Mononuclear cell (primary cell): ENCODE data around the gene LARP7. TPM values are rescaled to one million over a fixed set of nuclear protein-coding genes. Genes with fewer than 3 reads are reported as not detected.
"Not testable (repeated sequence)": the region's sequence is repeated elsewhere in the genome, so short reads cannot be mapped to it uniquely, and the experiment has no call there.

ENCODE experiments used
- H3K27me3 ChIP-seq: 2 replicates; pipeline ENCODE4 v1.6.0; 2011; ENCODE audit warnings: low read length, control low read depth; ENCODE audit not compliant: insufficient read depth
- H3K4me1 ChIP-seq: 2 replicates; pipeline ENCODE4 v1.5.1; 2011; ENCODE audit warnings: mild to moderate bottlenecking, low read length, control low read depth; ENCODE audit not compliant: insufficient read depth
- H3K4me3 ChIP-seq: 2 replicates; pipeline ENCODE4 v1.5.1; 2011; ENCODE audit warnings: mild to moderate bottlenecking, low read length, moderate library complexity
- H3K9me3 ChIP-seq: 2 replicates; pipeline ENCODE4 v1.5.1; 2011; ENCODE audit warnings: low read depth, mild to moderate bottlenecking, control low read depth, low read length
- total RNA-seq: library from RNA; depleted of rRNA; stranded (reverse); fragments of >200 nt; gene quantifications from one replicate; pipeline ENCODE4 v1.2.3, GENCODE V29; 2012

Gene LARP7
- total RNA-seq, 1 donor: 32.3 TPM

DNA sequence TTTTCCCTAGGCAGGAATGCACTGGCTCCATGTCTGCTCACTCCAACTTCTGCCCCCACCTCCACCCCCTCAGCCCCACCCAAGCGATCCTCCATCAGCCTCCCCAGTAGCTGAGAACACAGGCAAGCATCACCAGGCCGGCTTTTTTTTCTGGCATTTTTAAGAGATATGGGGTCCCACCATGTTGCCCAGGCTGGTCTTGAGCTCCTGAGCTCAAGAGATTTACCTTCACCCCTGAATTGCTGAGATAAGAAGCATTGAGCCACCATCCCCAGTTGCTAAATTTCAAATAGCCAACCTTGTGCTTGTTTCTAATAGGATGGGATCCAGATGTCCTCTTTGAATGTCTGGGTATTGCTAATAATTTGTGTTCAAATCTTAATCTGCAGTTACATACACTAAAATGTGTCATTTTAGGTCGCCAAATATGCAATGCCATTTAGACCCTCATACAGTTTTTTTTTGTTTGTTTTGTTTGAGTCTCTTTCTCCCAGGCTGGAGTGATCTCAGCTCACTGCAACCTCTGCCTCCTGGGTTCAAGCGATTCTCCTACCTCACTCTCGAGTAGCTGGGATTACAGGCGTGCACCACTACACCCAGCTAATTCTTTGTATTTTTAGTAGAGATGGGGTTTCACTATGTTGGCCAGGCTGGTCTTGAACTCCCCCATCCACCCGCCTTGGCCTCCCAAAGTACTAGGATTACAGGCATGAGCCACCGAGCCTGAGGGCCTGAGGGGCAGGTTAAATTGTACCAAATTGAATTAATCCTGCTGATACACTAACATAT, 8.8 kb downstream of the LARP7 start:
- H3K4me1 ChIP-seq: peaks cover 13% of the 10 kb centered on the region
- no peaks in the 10 kb centered on the region for H3K27me3 ChIP-seq
- no peaks in the 10 kb centered on the region for H3K9me3 ChIP-seq
- no peak overlapping the region for H3K4me3 ChIP-seq

DNA sequence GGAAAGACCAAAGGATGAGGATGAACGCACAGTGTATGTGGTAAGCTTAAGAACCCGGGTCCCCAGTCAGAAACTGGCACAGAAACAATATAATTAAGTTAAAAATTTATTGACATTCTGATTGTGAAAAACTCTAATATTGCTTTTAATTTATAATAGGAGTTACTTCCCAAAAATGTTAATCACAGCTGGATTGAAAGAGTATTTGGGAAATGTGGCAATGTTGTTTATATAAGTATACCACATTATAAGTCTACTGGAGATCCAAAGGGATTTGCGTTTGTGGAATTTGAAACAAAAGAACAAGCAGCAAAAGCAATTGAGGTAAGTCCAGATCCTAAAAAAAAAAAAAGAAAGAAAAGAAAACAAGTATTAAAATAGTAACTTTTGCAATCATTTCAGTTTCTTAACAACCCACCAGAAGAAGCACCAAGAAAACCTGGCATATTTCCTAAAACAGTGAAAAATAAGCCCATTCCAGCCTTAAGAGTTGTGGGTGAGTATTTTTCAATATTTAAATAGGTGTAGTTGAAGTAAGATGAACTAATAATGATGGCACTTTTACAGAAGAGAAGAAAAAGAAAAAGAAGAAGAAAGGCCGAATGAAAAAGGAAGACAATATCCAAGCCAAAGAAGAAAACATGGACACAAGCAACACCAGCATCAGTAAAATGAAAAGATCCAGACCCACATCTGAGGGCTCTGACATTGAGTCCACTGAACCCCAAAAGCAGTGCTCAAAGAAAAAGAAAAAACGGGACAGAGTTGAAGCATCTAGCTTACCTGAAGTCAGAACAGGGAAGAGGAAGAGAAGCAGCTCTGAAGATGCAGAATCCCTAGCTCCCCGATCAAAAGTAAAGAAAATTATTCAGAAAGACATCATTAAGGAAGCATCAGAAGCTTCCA, 9.9 kb downstream of the LARP7 start:
- Histone ChIP-seq H3K27me3 (no peaks in the 10 kb centered on the region), H3K4me3 (no peak overlapping the region), H3K4me1 (peaks cover 9% of the 10 kb centered on the region), H3K9me3 (no peaks in the 10 kb centered on the region)

DNA sequence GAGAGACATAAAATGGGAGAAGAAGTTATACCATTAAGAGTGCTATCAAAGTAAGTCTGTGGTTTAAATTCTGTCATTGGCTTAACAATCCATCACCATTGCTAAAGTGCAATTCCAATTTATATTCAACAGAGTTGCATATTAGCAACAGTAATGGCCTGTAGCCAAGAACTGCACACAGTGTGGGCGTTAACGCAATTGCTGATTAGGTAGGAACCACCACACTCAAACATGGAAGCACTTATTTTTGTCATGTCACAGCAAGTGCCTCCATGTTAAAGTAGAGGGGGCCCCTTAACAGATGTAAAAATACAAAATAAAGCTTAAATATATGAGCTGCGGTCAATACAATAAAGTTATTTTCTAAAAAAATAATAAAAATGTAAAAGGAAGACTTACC, 10.8 kb downstream of the LARP7 start:
- no peaks in the 10 kb centered on the region for H3K27me3 ChIP-seq
- H3K4me3 ChIP-seq: no peak overlapping the region
- H3K9me3 ChIP-seq: no peaks in the 10 kb centered on the region
- peaks cover 5% of the 10 kb centered on the region for H3K4me1 ChIP-seq

DNA sequence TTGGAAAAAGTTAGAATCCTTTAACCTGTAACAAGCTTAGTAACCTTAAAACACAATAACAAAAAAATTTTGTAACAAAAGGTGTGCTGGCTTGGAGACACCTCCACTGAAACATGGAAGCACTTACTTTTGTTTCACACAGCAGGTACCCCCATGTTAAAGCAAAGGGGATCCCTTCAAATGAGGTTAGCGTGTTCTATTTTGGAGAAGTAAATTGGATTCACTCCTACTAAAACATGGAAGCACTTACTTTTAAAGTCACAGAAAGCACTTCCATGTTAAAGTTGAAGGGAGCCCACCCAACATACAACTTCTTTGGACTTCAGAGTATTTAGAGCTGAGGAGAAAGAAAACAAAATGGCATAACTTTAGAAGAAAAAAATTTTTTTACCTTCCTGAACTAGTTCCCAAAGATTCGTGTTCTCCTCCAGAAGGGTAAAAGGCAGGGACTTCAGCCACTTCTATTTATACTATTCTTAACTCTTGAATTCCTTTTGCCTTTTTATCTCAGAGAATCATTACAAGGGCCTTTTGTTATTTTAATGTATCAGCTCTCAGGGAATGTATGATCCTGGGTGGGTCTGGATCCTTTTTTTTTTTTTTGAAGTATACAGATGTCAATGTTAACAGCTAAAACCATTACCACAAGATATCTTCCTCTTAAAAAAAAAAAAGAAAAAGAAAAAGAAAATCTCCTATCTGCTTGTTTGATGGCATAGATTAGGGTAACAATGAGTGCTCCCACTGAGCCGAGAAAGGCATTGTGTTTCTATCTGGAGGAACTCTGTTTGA, 11.5 kb downstream of the LARP7 start:
- Histone ChIP-seq H3K9me3 (no peaks in the 10 kb centered on the region), H3K4me3 (no peak overlapping the region), H3K4me1 (peaks cover under 1% of the 10 kb centered on the region), H3K27me3 (no peaks in the 10 kb centered on the region)

DNA sequence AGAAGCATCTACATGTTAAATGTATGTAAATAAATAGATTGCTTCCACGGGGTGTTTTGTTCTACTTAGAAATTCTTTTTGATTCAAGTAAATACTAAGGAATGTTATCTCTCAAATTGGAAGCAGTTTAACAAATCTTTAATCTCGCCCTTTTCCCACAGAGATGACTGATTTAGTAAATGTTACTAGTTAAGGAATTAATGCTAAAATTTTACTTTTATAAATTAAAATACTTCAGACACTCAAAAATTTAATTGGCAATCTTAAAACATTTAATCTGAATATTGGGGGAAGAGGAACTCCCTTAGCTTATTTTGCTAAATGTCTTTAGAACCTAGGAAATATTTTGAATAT, 12.1 kb downstream of the LARP7 start:
- no peaks in the 10 kb centered on the region for H3K27me3 ChIP-seq
- H3K9me3 ChIP-seq: no peaks in the 10 kb centered on the region
- H3K4me3 ChIP-seq: no peak overlapping the region
- H3K4me1 ChIP-seq: no peaks in the 10 kb centered on the region

DNA sequence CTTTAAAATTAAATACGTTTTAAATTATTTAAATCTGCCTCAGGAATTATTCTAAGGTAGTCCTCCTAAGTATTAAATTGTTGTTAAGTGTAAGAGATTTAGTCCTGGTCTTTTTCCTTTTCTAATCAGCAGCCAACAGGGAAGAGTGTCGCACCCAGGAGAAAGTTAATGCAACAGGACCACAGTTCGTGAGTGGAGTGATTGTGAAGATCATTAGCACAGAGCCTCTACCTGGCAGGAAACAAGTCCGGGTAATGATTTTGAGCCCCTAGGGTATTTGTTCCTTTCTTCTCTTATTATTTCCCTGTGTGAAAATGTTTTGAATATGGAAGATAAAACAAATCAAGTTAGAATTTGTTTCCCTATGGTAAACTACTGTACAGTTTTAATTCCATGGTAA, 13.4 kb downstream of the LARP7 start:
- Histone ChIP-seq H3K4me3 (no peak overlapping the region), H3K9me3 (no peaks in the 10 kb centered on the region), H3K27me3 (no peaks in the 10 kb centered on the region), H3K4me1 (no peaks in the 10 kb centered on the region)

DNA sequence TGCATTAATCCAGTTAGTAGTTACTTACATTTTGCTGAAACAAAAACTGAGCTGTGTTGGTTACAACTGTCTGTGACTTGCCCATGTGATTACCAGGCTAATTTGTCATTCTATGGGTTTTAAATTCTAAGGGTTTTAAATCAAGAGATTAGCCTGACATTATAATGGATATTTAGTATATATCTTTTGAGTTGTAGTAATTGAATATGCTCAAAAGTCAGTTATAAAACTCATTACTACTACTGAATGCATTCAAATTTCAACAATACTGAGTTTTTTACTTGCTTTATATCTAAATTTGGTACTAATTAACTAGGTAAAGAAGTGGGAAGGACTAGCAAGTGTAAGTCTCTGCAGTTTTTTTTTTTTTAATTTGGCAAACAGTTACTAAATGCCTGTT, 14.7 kb downstream of the LARP7 start:
- H3K4me3 ChIP-seq: no peak overlapping the region
- H3K4me1 ChIP-seq: no peaks in the 10 kb centered on the region
- H3K27me3 ChIP-seq: no peaks in the 10 kb centered on the region
- no peaks in the 10 kb centered on the region for H3K9me3 ChIP-seq

DNA sequence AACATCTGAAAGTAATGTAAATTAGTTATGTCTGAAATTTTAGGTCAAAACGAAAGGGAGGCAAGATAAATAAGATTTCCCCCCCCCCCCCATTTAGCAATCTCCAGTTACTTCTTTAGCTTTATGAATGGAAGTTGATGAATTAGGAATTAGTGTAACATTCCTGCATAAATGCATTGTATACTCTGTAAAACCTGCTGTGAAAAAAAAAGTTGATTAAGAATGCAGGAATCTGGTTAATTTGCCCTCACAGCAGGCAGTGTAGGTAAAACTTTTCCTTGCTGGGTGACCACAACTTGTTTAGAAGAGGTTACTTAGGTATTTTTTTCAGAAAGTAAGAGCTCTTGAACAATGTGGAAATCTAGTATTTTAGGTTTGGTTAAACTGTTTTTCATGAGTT, 15.3 kb downstream of the LARP7 start:
- Histone ChIP-seq H3K27me3 (no peaks in the 10 kb centered on the region), H3K9me3 (no peaks in the 10 kb centered on the region), H3K4me1 (no peaks in the 10 kb centered on the region), H3K4me3 (no peak overlapping the region)

DNA sequence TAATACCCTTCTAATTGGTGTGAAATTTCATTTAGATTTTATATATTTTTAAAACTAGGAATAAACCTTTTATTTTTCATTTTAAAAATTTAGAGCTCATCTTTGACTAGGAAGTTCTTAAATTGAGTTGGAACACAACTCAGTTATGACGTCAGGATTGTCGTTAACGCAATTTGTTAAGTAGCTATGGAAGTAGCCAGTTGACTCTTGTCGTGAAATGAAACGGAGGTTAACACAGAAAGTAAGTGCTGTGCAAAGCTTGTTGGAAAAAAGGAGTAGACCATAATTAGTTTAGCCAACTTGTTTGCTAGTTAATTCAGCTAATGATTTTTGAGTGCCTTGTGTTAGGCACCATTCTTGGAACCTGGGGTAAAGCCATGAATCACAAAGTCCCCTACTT, 18.3 kb downstream of the LARP7 start:
- Histone ChIP-seq H3K4me1 (no peaks in the 10 kb centered on the region), H3K4me3 (no peak overlapping the region), H3K9me3 (no peaks in the 10 kb centered on the region), H3K27me3 (no peaks in the 10 kb centered on the region)

DNA sequence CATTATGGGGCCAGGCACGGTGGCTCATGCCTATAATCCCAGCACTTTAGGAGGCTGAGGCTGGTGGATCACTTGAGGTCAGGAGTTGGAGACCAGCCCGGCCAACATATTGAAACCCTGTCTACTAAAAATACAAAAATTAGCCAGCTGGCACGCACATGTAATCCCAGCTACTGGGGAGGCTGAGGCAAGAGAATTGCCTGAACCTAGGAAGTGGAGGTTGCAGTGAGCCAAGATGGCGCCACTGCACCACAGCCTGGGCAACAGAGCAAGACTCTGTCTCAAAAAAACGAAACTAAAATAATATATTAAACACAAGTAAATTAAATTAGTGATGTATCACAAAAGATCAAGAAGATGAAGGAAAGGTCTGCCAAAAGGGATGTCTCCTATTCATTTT, 19.2 kb downstream of the LARP7 start:
- not testable (repeated sequence) for H3K27me3 ChIP-seq, H3K4me3 ChIP-seq, H3K4me1 ChIP-seq, H3K9me3 ChIP-seq

DNA sequence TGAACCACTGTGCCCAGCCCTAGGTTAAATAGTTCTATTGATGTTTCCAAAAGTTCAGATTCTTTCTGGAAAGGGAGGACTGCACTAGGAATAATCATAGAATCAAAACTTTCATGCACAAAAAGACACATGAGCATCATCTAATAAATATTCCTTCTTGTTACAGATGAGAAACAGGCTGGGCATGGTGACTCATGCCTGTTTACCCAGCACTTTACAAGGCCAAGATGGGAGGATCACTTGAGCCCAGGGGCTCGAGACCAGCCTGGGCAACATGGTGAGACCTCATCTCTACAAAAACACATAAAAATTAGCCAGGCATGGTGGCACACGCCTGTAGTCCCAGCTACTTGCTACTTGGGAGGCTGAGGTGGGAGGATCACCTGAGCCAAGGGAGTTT, 27.7 kb downstream of the LARP7 start:
- Histone ChIP-seq H3K9me3 (no peaks in the 10 kb centered on the region), H3K27me3 (no peaks in the 10 kb centered on the region), H3K4me1 (no peaks in the 10 kb centered on the region), H3K4me3 (no peak overlapping the region)

DNA sequence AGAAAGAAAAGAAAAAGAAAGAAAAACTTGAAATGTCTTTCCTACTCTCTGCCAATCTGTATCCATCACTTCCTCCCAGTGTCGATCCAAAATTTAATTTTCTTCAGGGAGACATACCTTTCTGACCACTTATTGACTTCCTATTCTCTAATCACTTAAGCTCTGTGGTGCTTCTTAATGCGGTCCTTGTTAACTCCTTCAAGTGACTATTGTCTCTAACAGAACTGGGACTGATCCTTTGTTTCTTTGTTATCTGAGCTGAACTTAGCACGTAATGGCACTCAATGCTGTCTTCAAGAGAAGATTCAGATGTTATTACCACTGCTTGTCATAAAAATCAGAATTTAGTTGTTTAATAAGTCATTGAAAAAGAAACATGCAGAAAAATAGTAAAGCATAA, 31.2 kb downstream of the LARP7 start:
- Histone ChIP-seq H3K9me3 (no peaks in the 10 kb centered on the region), H3K27me3 (no peaks in the 10 kb centered on the region), H3K4me3 (no peak overlapping the region), H3K4me1 (no peaks in the 10 kb centered on the region)

DNA sequence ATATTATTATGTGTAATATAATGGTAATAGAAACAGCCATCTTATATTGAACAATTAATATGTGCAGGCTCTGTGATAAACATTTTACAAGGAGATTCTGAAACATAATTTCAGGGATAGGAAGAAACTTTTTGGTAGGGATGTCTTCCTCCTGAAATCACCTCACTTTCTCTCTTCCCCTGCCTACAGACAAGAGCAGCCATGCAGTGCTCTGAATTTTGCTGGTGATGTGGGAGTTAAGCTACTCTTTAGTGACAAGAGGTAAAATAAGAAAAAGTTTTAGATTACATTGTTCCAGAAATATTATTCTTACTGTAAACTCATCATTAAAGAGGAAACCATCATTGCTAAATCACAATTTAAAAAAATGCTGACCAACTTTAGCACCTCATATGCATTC, 36.1 kb downstream of the LARP7 start:
- no peaks in the 10 kb centered on the region for H3K27me3 ChIP-seq
- no peaks in the 10 kb centered on the region for H3K4me1 ChIP-seq
- no peaks in the 10 kb centered on the region for H3K9me3 ChIP-seq
- H3K4me3 ChIP-seq: no peak overlapping the region

DNA sequence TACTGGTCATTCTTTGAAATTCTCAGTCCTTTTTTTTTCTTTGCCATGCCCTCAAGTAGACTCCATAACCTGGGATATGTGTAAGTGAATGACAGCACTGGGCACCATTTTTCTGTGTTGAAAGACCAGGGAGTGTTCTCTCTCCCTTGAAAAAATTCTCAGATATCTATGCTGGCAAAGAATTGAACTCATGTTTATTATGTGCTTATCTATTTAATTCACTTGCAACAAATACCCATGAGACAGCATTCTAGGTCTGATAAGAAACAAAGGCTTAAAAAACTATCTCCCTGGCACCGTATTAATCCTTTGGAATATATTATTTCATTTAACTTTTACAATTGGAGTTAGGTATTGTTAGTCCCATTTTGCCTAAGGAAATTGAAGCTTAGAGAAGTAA, 36.7 kb downstream of the LARP7 start:
- no peaks in the 10 kb centered on the region for H3K27me3 ChIP-seq
- H3K4me3 ChIP-seq: no peak overlapping the region
- no peaks in the 10 kb centered on the region for H3K9me3 ChIP-seq
- no peaks in the 10 kb centered on the region for H3K4me1 ChIP-seq

DNA sequence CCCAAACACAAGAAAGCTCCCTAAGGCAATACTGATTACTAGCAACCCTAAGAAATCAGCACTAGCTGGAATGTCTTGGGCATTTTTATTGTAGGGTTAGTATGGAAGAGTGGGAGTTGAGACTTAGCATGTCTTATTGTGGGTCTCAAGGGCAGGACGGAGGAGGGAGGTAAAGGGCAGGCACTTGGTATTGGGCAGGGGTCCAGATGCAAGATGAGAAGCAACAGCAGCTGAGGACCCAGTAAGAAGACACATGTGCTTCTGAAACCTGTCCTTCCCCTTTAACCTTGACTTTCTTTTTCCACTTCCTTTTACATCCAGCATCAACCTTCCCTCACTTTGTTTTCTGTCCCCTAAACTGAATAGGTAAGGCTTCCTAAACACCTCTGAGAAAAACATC, 37.4 kb downstream of the LARP7 start:
- H3K9me3 ChIP-seq: no peaks in the 10 kb centered on the region
- H3K4me3 ChIP-seq: no peak overlapping the region
- no peaks in the 10 kb centered on the region for H3K4me1 ChIP-seq
- no peaks in the 10 kb centered on the region for H3K27me3 ChIP-seq
